NAMALWA (cell line): ENCODE data around the gene ARID1B.

Experiments
- DNase-seq: peaks from one replicate; pipeline ENCODE4 v3.0.0-alpha.2; 2015; ENCODE audit warnings: low spot score

The ARID1B gene

DNA sequence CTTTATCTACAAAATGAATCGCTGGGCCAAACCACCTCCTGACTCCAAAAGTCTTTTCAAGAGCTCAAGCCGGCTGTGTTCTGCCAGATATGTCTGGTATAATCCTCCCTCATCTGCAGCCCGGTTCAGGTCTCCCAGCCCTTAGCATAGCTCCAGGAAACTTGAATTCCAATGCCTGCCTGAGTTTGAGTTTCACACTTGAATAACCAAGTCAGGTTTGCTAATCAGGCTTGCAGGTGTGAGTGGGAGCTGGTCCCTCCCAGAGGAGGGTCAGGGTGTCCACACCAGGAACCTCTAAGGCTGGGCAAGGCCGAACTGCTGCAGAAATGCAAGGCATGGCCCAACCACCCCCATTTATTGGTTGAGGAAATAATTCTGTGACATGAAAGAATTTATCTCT lies 449.6 kb downstream of the ARID1B start:
- DNase-seq = no peak

DNA sequence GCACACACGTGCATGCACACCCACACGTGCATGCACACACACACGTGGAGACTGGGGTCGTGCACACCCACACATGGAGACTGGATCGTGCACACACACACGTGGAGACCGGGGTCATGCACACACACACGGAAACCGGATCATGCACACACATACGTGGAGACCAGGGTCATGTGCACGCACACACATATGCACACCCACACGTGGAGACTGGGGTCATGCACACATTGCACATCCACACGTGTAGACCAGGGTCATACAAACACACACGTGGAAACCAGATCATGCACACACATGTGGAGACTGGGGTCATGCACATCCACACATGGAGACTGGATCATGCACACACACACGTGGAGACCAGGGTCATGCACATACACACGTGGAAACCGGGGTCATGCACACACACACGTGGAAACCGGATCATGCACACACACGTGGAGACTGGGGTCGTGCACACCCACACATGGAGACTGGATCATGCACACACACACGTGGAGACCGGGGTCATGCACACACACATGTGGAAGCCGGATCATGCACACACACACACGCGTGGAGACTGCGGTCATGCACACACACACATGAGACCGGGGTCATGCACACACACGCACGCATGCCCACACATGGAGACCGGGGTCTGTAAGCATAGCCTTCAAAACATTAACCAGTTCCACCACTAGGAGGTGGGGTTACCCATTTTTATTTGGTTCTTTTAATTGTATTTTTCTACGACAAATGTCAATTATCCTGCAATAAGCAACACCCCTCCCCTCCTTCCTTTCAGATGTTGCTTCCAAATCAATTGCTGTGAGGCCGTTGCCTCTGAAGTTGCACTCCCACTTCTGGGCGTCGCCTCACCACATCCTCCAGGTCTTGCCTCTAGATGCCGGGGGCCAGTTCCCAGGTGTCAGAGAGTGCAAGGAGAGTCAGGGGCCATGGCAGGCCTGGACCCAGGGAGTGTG lies 450.3 kb downstream of the ARID1B start:
- peak; percentile 65 for DNase-seq

DNA sequence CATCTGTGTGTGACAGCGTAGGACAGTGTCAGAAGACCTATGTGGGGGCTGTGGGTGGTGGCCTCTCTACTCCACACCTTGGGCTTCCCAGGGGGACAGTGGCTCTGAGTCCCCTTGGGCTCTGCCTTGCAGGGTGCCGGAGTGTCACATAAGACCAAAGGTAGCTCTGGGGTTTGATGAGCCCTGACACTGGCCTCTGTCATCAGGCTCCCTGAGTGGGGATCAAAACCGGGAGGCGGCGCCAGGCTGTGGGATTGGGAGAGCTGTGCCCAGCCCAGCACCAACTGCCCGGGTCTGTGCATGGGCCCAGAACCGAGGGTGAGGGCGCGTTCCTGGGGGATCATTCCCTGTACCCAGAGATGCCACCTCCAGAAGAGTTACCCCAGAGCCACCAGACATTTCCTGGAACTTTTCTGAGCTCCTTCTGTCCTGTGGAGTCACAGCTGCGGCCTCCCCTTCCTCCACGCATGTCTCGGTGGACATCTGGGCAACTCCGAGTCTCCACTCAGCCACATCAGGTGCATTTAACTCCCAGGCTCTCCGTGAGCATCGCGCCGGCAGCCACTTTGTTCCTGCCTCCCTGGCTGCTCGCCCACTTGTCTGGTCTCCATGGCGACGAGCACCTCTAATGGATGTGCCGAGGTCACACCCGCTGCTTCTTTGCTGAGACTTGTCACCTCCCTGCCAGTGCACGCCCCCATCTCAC lies 451.4 kb downstream of the ARID1B start:
- DNase-seq = peak; percentile 49

DNA sequence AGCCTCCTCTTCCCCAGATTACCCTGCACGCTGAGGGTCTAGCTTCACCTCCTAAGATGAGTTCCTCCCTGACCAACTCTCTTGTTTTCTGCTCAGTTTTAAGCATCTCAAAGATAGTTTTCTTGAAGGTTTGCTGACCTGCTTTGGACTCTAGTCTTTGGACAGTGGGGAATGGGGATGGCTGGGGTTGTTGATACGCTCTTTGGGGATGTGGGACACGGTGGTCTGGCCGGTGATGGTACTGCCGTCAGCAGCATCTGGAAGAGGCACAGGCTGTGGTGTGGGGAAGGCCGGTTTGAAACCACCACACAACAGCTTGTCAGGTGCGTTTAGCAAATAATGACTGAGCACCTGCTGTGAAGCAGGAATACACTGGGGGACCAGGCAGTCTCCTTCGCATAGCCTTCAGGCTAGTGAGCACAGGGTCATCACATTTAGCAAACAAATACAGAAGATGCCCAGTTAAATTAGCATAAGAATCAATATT lies 452.0 kb downstream of the ARID1B start:
- peak; percentile 52 for DNase-seq

GRCh38 chr6:157229713-157230112 lies 452.5 kb downstream of the ARID1B start:
- peak; percentile 81 for DNase-seq

GRCh38 chr6:157230910-157231309 lies 453.7 kb downstream of the ARID1B start:
- DNase-seq = peak; percentile 49

GRCh38 chr6:157232161-157232895 lies 455.1 kb downstream of the ARID1B start:
- DNase-seq = no peak

- DNase-seq = no peak
Measured at GRCh38 chr6:157233156-157233555, 456.0 kb downstream of the ARID1B start.

DNA sequence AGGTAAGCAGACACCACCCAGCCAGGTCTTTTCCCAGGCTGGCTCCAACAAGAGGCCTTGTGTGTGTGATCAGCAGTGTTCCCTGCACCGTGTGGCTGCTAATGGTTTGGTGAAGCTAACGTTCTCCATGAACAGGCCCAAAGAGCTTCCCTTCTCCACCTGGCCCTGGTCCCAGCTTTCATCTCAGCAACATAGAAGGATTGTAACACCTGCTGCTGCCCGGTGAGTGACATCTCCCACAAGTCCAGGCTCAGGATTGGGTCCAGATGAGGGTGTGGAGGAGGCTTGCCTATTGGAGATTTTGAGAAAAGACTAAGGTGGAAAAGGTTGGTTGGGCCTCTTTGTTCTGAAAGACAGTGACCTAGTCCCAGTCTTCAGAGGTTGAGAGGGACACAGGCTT lies 456.5 kb downstream of the ARID1B start:
- DNase-seq = no peak

DNA sequence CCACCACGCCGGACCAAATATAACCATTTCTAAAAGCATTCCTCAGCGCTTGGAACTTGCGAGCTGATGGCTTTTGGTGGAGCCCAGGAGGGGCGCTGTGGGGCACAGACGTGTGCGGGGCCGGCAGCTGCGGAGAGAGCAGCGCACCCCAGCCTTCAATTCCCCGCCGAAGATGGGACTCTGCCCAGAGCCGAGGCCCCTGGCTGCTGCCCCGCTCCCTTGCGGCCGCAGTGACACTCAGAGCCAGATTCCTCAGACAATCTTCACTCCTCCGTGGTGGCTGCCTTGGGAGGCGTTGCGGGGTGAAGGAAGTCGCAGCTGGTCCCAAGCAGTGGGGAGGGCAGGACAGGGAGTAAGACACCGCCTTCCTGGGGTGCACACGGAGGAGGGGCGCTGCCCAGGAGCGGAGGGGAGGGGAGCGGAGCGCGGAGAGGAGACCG lies 458.4 kb downstream of the ARID1B start:
- DNase-seq = no peak

DNA sequence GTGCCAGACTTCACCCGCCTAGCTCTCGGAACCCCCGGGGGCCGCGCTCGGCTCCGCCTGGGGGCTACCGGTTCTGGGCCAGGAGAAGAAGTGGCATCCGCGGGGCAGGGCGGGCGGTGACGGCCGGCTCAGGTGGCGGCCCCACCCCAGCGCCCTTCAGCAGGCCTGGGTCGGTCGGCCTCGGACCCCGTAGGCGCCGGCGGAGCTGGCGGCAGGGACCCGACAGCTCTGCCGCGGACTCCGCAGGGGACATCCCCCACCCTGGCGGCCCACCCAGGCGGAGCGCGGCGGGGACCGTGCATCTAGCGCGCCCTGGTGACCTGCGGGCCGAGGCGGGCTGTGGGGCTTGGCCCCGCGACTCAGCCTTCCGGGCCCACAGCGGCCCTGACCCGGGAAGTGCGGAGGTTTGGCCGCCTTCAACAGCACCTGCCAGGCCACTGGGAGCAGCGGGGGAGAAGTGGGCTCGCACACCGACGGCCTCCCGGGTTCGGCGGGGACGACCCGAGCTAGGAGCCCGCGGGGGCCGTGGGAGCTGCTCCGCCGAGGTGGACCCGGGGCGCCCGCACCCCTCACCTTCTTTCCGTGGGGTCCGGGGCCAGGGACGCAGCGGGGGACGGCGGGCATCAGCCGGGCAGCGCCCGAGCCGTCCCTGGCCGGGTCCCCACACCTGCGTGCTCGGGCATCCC lies 459.0 kb downstream of the ARID1B start:
- no peak for DNase-seq

GRCh38 chr6:157238346-157238745 lies 461.2 kb downstream of the ARID1B start:
- no peak for DNase-seq

- DNase-seq = no peak
Measured at GRCh38 chr6:157239148-157239547, 462.0 kb downstream of the ARID1B start.

GRCh38 chr6:157239671-157240058 lies 462.5 kb downstream of the ARID1B start:
- no peak for DNase-seq

DNA sequence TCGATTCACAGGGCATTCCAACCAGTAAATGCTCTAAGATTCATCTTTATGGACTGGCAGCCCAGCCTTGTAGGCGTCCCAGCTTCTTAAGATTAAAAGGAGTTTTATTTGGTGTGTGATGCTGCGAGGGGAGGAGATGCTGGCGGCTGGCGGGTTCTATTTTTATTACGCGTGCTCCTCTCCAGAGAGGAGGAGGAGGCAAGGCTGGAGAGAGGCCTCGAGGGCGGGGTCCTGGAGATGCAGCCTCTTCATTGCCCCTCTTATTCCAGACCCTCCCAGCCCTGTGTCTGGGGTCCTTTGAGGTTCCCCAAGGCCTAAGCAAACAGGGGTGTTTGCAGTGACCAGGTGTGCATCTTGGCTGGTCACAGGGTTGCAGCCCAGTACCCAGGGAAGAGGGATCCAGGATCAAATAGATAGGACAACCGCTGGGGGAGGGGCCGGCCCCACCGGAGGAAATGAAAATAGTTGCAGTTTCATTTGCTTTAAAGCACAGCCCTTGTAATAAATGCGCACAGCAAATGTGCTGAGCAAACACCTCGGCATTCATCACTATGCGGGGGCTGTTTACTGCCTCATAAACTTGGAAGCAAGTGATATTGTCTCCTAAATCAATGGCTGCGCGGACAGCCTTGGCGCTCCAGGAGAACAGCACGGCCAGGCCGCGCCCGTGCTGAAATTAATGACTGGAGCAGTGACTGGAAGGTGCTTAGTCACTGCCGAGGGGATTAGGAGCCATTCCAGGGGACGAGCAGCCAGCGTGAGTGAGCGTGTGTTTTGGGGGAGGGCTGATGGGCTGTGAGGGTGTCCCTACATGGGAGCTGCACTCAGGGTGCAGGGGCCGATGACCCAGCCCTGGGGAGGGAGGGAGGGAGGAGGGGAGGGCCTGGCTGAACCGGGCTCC lies 463.1 kb downstream of the ARID1B start:
- DNase-seq = no peak

DNA sequence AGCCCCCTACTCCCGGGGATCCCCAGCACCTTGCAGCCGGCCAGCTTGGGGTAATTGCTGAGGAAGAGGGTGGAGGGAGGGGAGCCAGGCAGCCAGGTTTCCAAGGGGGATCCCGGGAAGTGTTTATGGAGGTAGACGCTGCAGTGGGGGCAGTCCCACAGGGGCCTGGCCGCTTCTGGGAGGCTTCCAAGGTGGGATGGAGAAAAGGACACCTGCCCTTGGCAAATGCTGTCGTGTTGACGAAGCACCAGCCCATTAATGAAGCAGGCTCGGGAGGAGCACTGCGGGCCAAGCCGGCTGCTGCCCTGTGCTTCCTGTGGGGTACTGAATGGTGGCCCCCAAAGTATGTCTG lies 463.8 kb downstream of the ARID1B start:
- no peak for DNase-seq

GRCh38 chr6:157242791-157243190 lies 465.6 kb downstream of the ARID1B start:
- no peak for DNase-seq

- DNase-seq = no peak
Measured at GRCh38 chr6:157244175-157244574, 467.0 kb downstream of the ARID1B start.

GRCh38 chr6:157244780-157245179 lies 467.6 kb downstream of the ARID1B start:
- no peak for DNase-seq

- DNase-seq = no peak
Measured at GRCh38 chr6:157245436-157245835, 468.3 kb downstream of the ARID1B start.
